Measurements from ENCODE around the gene DDX60. TPM values are rescaled to one million over a fixed set of nuclear protein-coding genes. Genes with fewer than 3 reads are reported as not detected.

DDX60 gene
- total RNA-seq, 1 donor from 2014 or later: 5.6 TPM

Other genes with a start within 250 kb of the DDX60 start
- gene ANXA10, start 226.2 kb downstream of the DDX60 start, total RNA-seq: not detected
- 9.7 TPM for gene DDX60L, start 161.7 kb upstream of the DDX60 start, total RNA-seq
- gene PALLD, start 178.3 kb upstream of the DDX60 start, total RNA-seq: 998 TPM

All from left ventricle myocardium superior (tissue), 1 donor.